ELR (cell line): ENCODE measurements around the gene RMRP.
A peak's percentile ranks its signal among the peaks of the same experiment; 100 is the strongest.
"Not testable (repeated sequence)": the region's sequence is repeated elsewhere in the genome, so short reads cannot be mapped to it uniquely, and the experiment has no call there.

ENCODE experiments used
- DNase-seq: peaks from one replicate; pipeline ENCODE4 v3.0.0-alpha.2; 2015; ENCODE audit warnings: low read depth

RMRP gene

GRCh38 chr9:35641478-35641877 is 16.3 kb downstream of the RMRP start:
- DNase-seq = not testable (repeated sequence)

GRCh38 chr9:35640431-35640830 is 17.4 kb downstream of the RMRP start:
- not testable (repeated sequence) for DNase-seq

GRCh38 chr9:35639631-35640030 is 18.2 kb downstream of the RMRP start:
- no peak for DNase-seq

- not testable (repeated sequence) for DNase-seq
These were observed 18.6 kb downstream of the RMRP start for GRCh38 chr9:35639225-35639624.

- DNase-seq = not testable (repeated sequence)
These were observed 19.1 kb downstream of the RMRP start for GRCh38 chr9:35638751-35639150.

- peak; percentile 58 for DNase-seq
These were observed 20.3 kb downstream of the RMRP start for GRCh38 chr9:35637427-35637955.

- not testable (repeated sequence) for DNase-seq
These were observed 21.0 kb downstream of the RMRP start for GRCh38 chr9:35636877-35637246.

GRCh38 chr9:35636135-35636876 is 21.5 kb downstream of the RMRP start:
- DNase-seq = no peak

GRCh38 chr9:35635730-35636129 is 22.1 kb downstream of the RMRP start:
- no peak for DNase-seq

GRCh38 chr9:35629597-35629996 is 28.2 kb downstream of the RMRP start:
- DNase-seq = no peak

GRCh38 chr9:35628389-35628991 is 29.3 kb downstream of the RMRP start:
- no peak for DNase-seq

GRCh38 chr9:35627575-35627974 is 30.2 kb downstream of the RMRP start:
- DNase-seq = no peak

- no peak for DNase-seq
These were observed 38.0 kb downstream of the RMRP start for GRCh38 chr9:35619800-35620158.

- no peak for DNase-seq
These were observed 38.7 kb downstream of the RMRP start for GRCh38 chr9:35618854-35619799.

GRCh38 chr9:35618325-35618727 is 39.5 kb downstream of the RMRP start, which contains the start of gene CD72:
Gene CD72, minus strand, starts transcription at chr9:35618413. Its CDS starts 110 bp downstream, at chr9:35618303.
- DNase-seq = no peak

GRCh38 chr9:35617548-35617947 is 40.3 kb downstream of the RMRP start:
- DNase-seq = no peak

- peak; percentile 55 for DNase-seq
These were observed 40.9 kb downstream of the RMRP start for GRCh38 chr9:35616681-35617459.

- no peak for DNase-seq
These were observed 41.7 kb downstream of the RMRP start for GRCh38 chr9:35615981-35616680.

GRCh38 chr9:35612843-35613242 is 45.0 kb downstream of the RMRP start:
- no peak for DNase-seq

- not testable (repeated sequence) for DNase-seq
These were observed 45.8 kb downstream of the RMRP start for GRCh38 chr9:35612066-35612465.

- DNase-seq = peak; percentile 58
These were observed 46.5 kb downstream of the RMRP start for GRCh38 chr9:35611230-35611797.
